ENCODE data around the gene KRTAP5-11. TPM values are rescaled to one million over a fixed set of nuclear protein-coding genes. Genes with fewer than 3 reads are reported as not detected.
"Not testable (repeated sequence)": the region's sequence is repeated elsewhere in the genome, so short reads cannot be mapped to it uniquely, and the experiment has no call there.

Gene KRTAP5-11
- total RNA-seq, 3 donors from 2014 or later (not counting 1 experiment from before 2014, with no cell fraction given), result not detected

GRCh38 chr11:71542879-71543777, 39.5 kb downstream of the KRTAP5-11 start:
- ATAC-seq, result no peak
- no peak overlapping the region for H3K4me3 Mint-ChIP-seq
- H3K27me3 ChIP-seq (ENCODE audit: control insufficient read depth, insufficient read depth, low read length), result no peaks in the 10 kb centered on the region

GRCh38 chr11:71542382-71542781, 40.3 kb downstream of the KRTAP5-11 start:
- Mint-ChIP-seq H3K27ac (no peak overlapping the region), H3K4me1 (peaks cover 7 to 17% of the 10 kb centered on the region in 2 donors), H3K9me3 (no peaks in the 10 kb centered on the region), H3K36me3 (no peaks in the 10 kb centered on the region), H3K27me3 (ENCODE audit: low read depth in 2 of 2) (peaks cover 16 to 18% of the 10 kb centered on the region in 2 donors), H3K4me3 (no peak overlapping the region)
- TF ChIP-seq, protein P1, sequence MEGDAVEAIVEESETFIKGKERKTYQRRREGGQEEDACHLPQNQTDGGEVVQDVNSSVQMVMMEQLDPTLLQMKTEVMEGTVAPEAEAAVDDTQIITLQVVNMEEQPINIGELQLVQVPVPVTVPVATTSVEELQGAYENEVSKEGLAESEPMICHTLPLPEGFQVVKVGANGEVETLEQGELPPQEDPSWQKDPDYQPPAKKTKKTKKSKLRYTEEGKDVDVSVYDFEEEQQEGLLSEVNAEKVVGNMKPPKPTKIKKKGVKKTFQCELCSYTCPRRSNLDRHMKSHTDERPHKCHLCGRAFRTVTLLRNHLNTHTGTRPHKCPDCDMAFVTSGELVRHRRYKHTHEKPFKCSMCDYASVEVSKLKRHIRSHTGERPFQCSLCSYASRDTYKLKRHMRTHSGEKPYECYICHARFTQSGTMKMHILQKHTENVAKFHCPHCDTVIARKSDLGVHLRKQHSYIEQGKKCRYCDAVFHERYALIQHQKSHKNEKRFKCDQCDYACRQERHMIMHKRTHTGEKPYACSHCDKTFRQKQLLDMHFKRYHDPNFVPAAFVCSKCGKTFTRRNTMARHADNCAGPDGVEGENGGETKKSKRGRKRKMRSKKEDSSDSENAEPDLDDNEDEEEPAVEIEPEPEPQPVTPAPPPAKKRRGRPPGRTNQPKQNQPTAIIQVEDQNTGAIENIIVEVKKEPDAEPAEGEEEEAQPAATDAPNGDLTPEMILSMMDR (IDR thresholded peaks at IDR 0.05), result no peak
- intact Hi-C loops (cut with micrococcal nuclease), result no loop called here
- H3K9me3 ChIP-seq (ENCODE audit: control insufficient read depth, insufficient read depth, low read length), result no peaks in the 10 kb centered on the region
- WGBS (ENCODE audit: insufficient coverage), result 85% methylated on average over 7 of the region's 7 CpGs
- no peak for DNase-seq
- no peak overlapping the region for H3K4me3 ChIP-seq (ENCODE audit: low read length)
- H3K27me3 ChIP-seq (ENCODE audit: control insufficient read depth, insufficient read depth, low read length), result no peaks in the 10 kb centered on the region
- no peak for ATAC-seq
- no peak overlapping the region for H3K27ac ChIP-seq (ENCODE audit: low read length)
- H3K4me1 ChIP-seq (ENCODE audit: control insufficient read depth, insufficient read depth, low read length), result no peaks in the 10 kb centered on the region
- no peaks in the 10 kb centered on the region for H3K36me3 ChIP-seq (ENCODE audit: control insufficient read depth, insufficient read depth, low read length)

More at GRCh38 chr11:71542879-71543777, 39.5 kb downstream of the KRTAP5-11 start:
- Histone ChIP-seq H3K27ac (ENCODE audit: low read length) (no peak overlapping the region), H3K4me3 (ENCODE audit: low read length) (no peak overlapping the region), H3K36me3 (ENCODE audit: control insufficient read depth, insufficient read depth, low read length) (no peaks in the 10 kb centered on the region), H3K4me1 (ENCODE audit: control insufficient read depth, insufficient read depth, low read length) (no peaks in the 10 kb centered on the region), H3K9me3 (ENCODE audit: control insufficient read depth, insufficient read depth, low read length) (no peaks in the 10 kb centered on the region)
- Mint-ChIP-seq H3K36me3 (no peaks in the 10 kb centered on the region), H3K27ac (no peak overlapping the region), H3K9me3 (no peaks in the 10 kb centered on the region), H3K4me1 (peaks cover 7 to 17% of the 10 kb centered on the region in 2 donors), H3K27me3 (ENCODE audit: low read depth in 2 of 2) (peaks cover 18 to 24% of the 10 kb centered on the region in 2 donors)
- intact Hi-C loops (cut with micrococcal nuclease), result no loop called here
- WGBS (ENCODE audit: insufficient coverage), result 80% methylated on average over 15 of the region's 15 CpGs
- TF ChIP-seq, protein P1 (IDR thresholded peaks at IDR 0.05), result no peak
- DNase-seq, result no peak

- intact Hi-C loops (cut with micrococcal nuclease); ATAC-seq; H3K36me3 ChIP-seq (ENCODE audit: control insufficient read depth, insufficient read depth, low read length); H3K27ac ChIP-seq (ENCODE audit: low read length); H3K27me3 Mint-ChIP-seq (ENCODE audit: low read depth in 2 of 2); H3K9me3 ChIP-seq (ENCODE audit: control insufficient read depth, insufficient read depth, low read length); H3K27me3 ChIP-seq (ENCODE audit: control insufficient read depth, insufficient read depth, low read length); H3K27ac Mint-ChIP-seq; H3K4me3 Mint-ChIP-seq; DNase-seq; H3K4me1 ChIP-seq (ENCODE audit: control insufficient read depth, insufficient read depth, low read length); H3K9me3 Mint-ChIP-seq; H3K4me3 ChIP-seq (ENCODE audit: low read length); H3K36me3 Mint-ChIP-seq: not testable (repeated sequence)
- WGBS (ENCODE audit: insufficient coverage), result 83% methylated on average over 9 of the region's 9 CpGs
- peaks cover 7 to 17% of the 10 kb centered on the region in 2 donors for H3K4me1 Mint-ChIP-seq
Observed at GRCh38 chr11:71540521-71541304, 42.0 kb downstream of the KRTAP5-11 start.

DNA sequence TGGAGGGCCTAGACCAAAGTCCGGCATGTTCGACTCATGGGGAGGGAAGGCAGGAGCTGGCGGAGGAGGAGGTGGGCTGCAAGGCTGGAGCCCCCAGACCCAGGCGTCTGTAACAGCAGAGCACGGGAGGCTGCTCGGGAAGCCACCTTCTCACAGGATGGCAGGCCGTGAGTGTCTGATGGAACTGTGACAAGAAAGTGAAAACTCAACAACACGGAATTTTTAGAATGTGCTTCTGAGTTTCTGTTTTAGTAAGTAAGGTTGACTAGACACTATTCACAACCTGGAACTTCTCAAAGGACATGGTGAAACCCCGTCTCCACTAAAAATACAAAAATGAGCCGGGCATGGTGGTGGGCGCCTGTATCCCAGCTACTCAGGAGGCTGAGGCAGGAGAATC, 42.7 kb downstream of the KRTAP5-11 start:
- not testable (repeated sequence) for H3K36me3 Mint-ChIP-seq, H3K9me3 Mint-ChIP-seq

More for the DNA sequence above, 42.7 kb downstream of the KRTAP5-11 start:
- 78% methylated on average over 10 of the region's 11 CpGs for WGBS (ENCODE audit: insufficient coverage)
- H3K27me3 Mint-ChIP-seq (ENCODE audit: low read depth in 2 of 2); H3K4me3 Mint-ChIP-seq; H3K36me3 ChIP-seq (ENCODE audit: control insufficient read depth, insufficient read depth, low read length); H3K27ac Mint-ChIP-seq; ATAC-seq; H3K9me3 ChIP-seq (ENCODE audit: control insufficient read depth, insufficient read depth, low read length); DNase-seq; H3K4me1 ChIP-seq (ENCODE audit: control insufficient read depth, insufficient read depth, low read length); intact Hi-C loops (cut with micrococcal nuclease); H3K27ac ChIP-seq (ENCODE audit: low read length); H3K4me3 ChIP-seq (ENCODE audit: low read length); H3K27me3 ChIP-seq (ENCODE audit: control insufficient read depth, insufficient read depth, low read length): not testable (repeated sequence)
- peaks cover 7 to 17% of the 10 kb centered on the region in 2 donors for H3K4me1 Mint-ChIP-seq
